CD4-positive, alpha-beta memory T cell (primary cell): ENCODE measurements around the gene CCDC157. TPM values are rescaled to one million over a fixed set of nuclear protein-coding genes. Genes with fewer than 3 reads are reported as not detected.

ENCODE experiments used
- CTCF ChIA-PET: fragments of 350-600 bp; sonication (Branson Sonifier 250); formaldehyde crosslinking; loops from one replicate; lab custom pipeline; 2021; ENCODE audit warnings: inconsistent platforms; ENCODE audit not compliant: partially characterized antibody; lab: Charles Lee
- POLR2A ChIA-PET: fragments of 350-600 bp; sonication (Branson Sonifier 250); formaldehyde crosslinking; loops from one replicate; lab custom pipeline; 2021; ENCODE audit not compliant: partially characterized antibody; lab: Charles Lee
- DNase-seq, 5 donors: peaks; one replicate each; pipeline versions ENCODE4 v3.0.0 to v3.0.0-alpha.2; 2020 to 2022; ENCODE audit warnings: mixed read lengths in 1 of 5
- H3K27ac ChIP-seq: one replicate; pipeline ENCODE4 v1.7.0; 2013; ENCODE audit warnings: low read depth, low read length
- H3K27me3 ChIP-seq: 2 replicates; pipeline ENCODE4 v1.7.0; 2013; ENCODE audit warnings: mild to moderate bottlenecking, low read length, moderate library complexity; ENCODE audit not compliant: insufficient read depth
- H3K36me3 ChIP-seq: 2 replicates; pipeline ENCODE4 v1.7.0; 2013; ENCODE audit warnings: mild to moderate bottlenecking, low read length, moderate library complexity; ENCODE audit not compliant: insufficient read depth
- H3K4me1 ChIP-seq: 2 replicates; pipeline ENCODE4 v1.7.0; 2013; ENCODE audit warnings: mild to moderate bottlenecking, low read length, moderate library complexity; ENCODE audit not compliant: insufficient read depth
- H3K4me3 ChIP-seq, 2 donors: one replicate each; pipeline ENCODE4 v1.7.0; 2013; ENCODE audit warnings: low read length in 2 of 2, mild to moderate bottlenecking in 1 of 2
- H3K9me3 ChIP-seq, 2 donors: one replicate each; pipeline ENCODE4 v1.7.0; 2013; ENCODE audit warnings: low read length in 2 of 2, control low read depth in 1 of 2; ENCODE audit not compliant: control insufficient read depth in 1 of 2
- H3K27ac Mint-ChIP-seq, 7 donors: one replicate each; pipeline ENCODE4 v1.8.0; 2020 to 2021; ENCODE audit warnings: mixed read lengths in 7 of 7, mild to moderate bottlenecking in 6 of 7, inconsistent platforms in 3 of 7, moderate library complexity in 3 of 7
- H3K27me3 Mint-ChIP-seq, 2 donors: one replicate each; pipeline ENCODE4 v1.8.0; 2020 to 2021; ENCODE audit warnings: mixed read lengths in 2 of 2
- H3K36me3 Mint-ChIP-seq, 2 donors: one replicate each; pipeline ENCODE4 v1.8.0; 2020 to 2021; ENCODE audit warnings: mixed read lengths in 2 of 2, inconsistent platforms in 1 of 2, mild to moderate bottlenecking in 1 of 2
- H3K4me1 Mint-ChIP-seq, 4 donors: one replicate each; pipeline ENCODE4 v1.8.0; 2020 to 2021; ENCODE audit warnings: mixed read lengths in 4 of 4, mild to moderate bottlenecking in 1 of 4
- H3K4me3 Mint-ChIP-seq, 8 donors: one replicate each; pipeline ENCODE4 v1.8.0; 2020 to 2021; ENCODE audit warnings: mixed read lengths in 8 of 8, mild to moderate bottlenecking in 7 of 8, moderate library complexity in 6 of 8, inconsistent platforms in 3 of 8
- H3K9me3 Mint-ChIP-seq, 8 donors: one replicate each; pipeline ENCODE4 v1.8.0; 2020 to 2021; ENCODE audit warnings: mixed read lengths in 8 of 8, mild to moderate bottlenecking in 5 of 8, inconsistent platforms in 3 of 8, moderate library complexity in 1 of 8
- intact Hi-C: fragments of 100-400 bp; cut with micrococcal nuclease; formaldehyde crosslinking; loops from one replicate; pipeline ENCODE4 v1.15.1; 2023
- polyA plus RNA-seq, 2 donors: library from polyadenylated mRNA; unstranded; fragments of 300-500 nt; fragmentation: Illumina TruSeq; gene quantifications; one replicate each; pipeline ENCODE4 v1.2.3, GENCODE V29; 2021
- total RNA-seq, 2 experiments: library from RNA; stranded (reverse); gene quantifications; one replicate each; pipeline ENCODE4 v1.2.3, GENCODE V29; 2021

Gene CCDC157
- total and polyA plus RNA-seq, 4 experiments from 2014 or later, result 0.38 to 3.9 (median 2.5) TPM

DNA sequence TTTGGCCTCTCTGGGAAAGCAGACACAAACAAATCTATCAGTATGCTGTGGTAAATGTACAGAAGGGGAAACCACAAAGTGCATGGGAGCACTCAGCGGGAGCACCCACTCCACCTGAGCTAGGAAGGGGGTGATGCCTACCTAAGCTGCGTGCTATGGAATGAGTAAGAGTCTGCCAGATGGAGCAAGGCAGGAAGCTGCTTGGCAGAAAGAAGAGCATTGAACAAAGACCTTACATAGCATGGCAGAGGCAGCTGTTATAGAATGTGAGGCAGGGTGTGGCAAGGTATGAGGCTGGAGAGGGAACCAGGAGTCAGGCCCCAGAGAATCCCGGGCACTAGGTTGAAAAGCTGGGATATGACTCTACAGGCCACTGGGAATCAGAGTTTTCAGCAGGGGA, 55.0 kb downstream of the CCDC157 start:
- Mint-ChIP-seq H3K4me1 (peaks cover 9 to 20% (median 14%) of the 10 kb centered on the region in 4 donors), H3K27ac (peak overlapping the region in 3 of 7 donors; percentile 64 to 77 (median 75)), H3K9me3 (no peaks in the 10 kb centered on the region), H3K27me3 (no peaks in the 10 kb centered on the region), H3K4me3 (peak overlapping the region in 1 of 8 donors; percentile 23), H3K36me3 (peaks cover 18 to 33% of the 10 kb centered on the region in 2 donors)
- intact Hi-C loops, result no loop called here
- Histone ChIP-seq H3K9me3 (no peaks in the 10 kb centered on the region), H3K4me3 (no peak overlapping the region), H3K27ac (no peak overlapping the region), H3K36me3 (peaks cover 16% of the 10 kb centered on the region), H3K27me3 (no peaks in the 10 kb centered on the region), H3K4me1 (peaks cover 7% of the 10 kb centered on the region)
- ChIA-PET POLR2A (interaction anchor here (1.8 to 6.1 kb wide), 2 partner anchors 11 to 14 kb away, joined by 15 to 55 read pairs; partner anchors contain the start of gene SEC14L2), CTCF (interaction anchor here (1.2 to 4.5 kb wide), 3 partner anchors 13 to 24 kb away, joined by 3 to 34 read pairs (median 5); partner anchors contain the start of genes MTFP1 and RNF215)
- DNase-seq, result no peak

DNA sequence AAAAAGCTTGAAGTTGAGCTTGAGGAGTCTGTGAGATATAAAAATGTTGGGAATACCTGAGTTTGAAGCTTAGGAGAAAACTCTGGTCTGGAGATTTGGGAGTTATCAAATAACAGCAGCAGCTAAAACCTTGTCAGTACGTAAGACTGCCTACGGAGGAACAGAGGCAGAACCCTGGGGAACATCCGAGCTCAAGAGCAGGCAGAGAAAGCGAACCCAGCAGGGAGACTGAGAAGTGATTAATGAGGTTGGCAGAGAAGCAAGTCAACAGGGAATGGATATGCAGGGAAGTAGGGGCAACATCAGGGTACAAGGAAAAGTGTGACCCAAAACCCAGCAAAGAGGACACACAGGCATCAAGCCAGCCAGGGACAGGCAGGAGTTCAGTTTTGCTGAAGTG, 56.2 kb downstream of the CCDC157 start:
- intact Hi-C loops, result no loop called here
- POLR2A ChIA-PET, result interaction anchor here (6.1 kb wide), 1 partner anchor 10 kb away, joined by 55 read pairs; no protein-coding TSS in a partner anchor
- Mint-ChIP-seq H3K4me1 (peaks cover 9 to 20% (median 14%) of the 10 kb centered on the region in 4 donors), H3K4me3 (peak overlapping the region in 2 of 8 donors; percentile 30 to 35), H3K36me3 (peaks cover 30 to 43% of the 10 kb centered on the region in 2 donors), H3K27ac (peak overlapping the region in 5 of 7 donors; percentile 38 to 94 (median 79)), H3K27me3 (no peaks in the 10 kb centered on the region), H3K9me3 (no peaks in the 10 kb centered on the region)
- H3K36me3 ChIP-seq, result peaks cover 12% of the 10 kb centered on the region
- H3K9me3 ChIP-seq, result no peaks in the 10 kb centered on the region
- no peaks in the 10 kb centered on the region for H3K27me3 ChIP-seq
- no peak overlapping the region for H3K4me3 ChIP-seq
- no peak overlapping the region for H3K27ac ChIP-seq
- DNase-seq, result no peak
- peaks cover 7% of the 10 kb centered on the region for H3K4me1 ChIP-seq
- CTCF ChIA-PET, result interaction anchor here (0.9 to 4.5 kb wide), 5 partner anchors 9 to 73 kb away, joined by 4 to 34 read pairs (median 5); partner anchors contain the start of gene MTFP1

DNA sequence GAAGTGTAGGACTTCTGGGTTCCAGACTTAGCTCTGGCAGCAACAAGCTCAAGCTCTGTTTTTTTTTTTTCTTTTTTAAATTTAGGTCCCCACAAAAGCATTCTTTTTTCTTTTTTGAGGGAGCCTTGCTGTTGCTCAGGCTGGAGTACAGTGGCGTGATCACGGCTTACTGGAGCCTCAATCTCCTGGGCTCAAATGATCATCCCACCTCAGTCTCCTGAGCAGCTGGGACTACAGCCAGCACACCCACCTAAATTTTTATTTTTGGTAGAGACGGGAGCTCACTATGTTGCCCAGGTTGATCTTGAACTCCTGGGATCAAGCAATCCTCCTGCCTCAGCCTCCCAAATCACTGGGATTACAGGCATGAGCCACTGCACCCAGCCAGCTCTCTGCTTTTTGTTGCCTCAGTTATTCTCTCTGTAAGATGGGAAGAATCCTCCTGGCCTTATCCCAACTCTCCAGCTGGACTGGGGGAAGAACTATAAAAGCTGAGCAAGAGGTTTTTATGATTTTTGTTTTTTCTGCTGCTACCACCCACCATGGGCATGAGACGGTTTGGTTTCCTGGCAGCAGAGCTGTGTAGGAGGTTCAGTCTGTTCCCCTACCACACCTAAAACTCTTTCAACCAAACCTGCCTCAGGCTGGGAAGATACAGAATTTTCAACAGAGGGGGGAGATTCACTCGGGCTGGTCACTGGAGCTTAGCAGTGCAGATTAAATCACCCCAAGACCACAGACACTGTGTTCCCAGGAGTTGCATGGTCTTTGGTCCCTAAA, 57.1 kb downstream of the CCDC157 start:
- no peak overlapping the region for H3K27ac ChIP-seq
- DNase-seq, result no peak
- intact Hi-C loops, result no loop called here
- no peaks in the 10 kb centered on the region for H3K27me3 Mint-ChIP-seq
- no peaks in the 10 kb centered on the region for H3K9me3 ChIP-seq
- H3K27ac Mint-ChIP-seq, result peak overlapping the region; percentile 44 to 94 (median 59)
- peak overlapping the region in 1 of 8 donors; percentile 55 for H3K4me3 Mint-ChIP-seq
- peaks cover 12% of the 10 kb centered on the region for H3K36me3 ChIP-seq
- H3K9me3 Mint-ChIP-seq, result no peaks in the 10 kb centered on the region
- CTCF ChIA-PET, result interaction anchor here (0.9 to 4.5 kb wide), 7 partner anchors 8 to 126 kb away, joined by 3 to 34 read pairs (median 5); partner anchors contain the start of gene MTFP1
- peaks cover 9 to 20% (median 14%) of the 10 kb centered on the region in 4 donors for H3K4me1 Mint-ChIP-seq
- no peaks in the 10 kb centered on the region for H3K27me3 ChIP-seq
- H3K4me3 ChIP-seq, result no peak overlapping the region
- H3K36me3 Mint-ChIP-seq, result peaks cover 34 to 49% of the 10 kb centered on the region in 2 donors
- POLR2A ChIA-PET, result interaction anchor here (1.0 to 6.1 kb wide), 6 partner anchors 9 to 22 kb away, joined by 3 to 55 read pairs (median 4); partner anchors contain the start of genes MTFP1 and SEC14L2
- peaks cover 7% of the 10 kb centered on the region for H3K4me1 ChIP-seq

GRCh38 chr22:30414525-30415047, 57.8 kb downstream of the CCDC157 start:
- CTCF ChIA-PET, result interaction anchor here (0.9 to 4.5 kb wide), 5 partner anchors 11 to 127 kb away, joined by 3 to 34 read pairs (median 7); partner anchors contain the start of gene MTFP1
- Histone ChIP-seq H3K4me3 (no peak overlapping the region), H3K27ac (no peak overlapping the region), H3K9me3 (no peaks in the 10 kb centered on the region), H3K4me1 (peaks cover 7% of the 10 kb centered on the region), H3K27me3 (no peaks in the 10 kb centered on the region), H3K36me3 (peaks cover 12% of the 10 kb centered on the region)
- H3K27me3 Mint-ChIP-seq, result no peaks in the 10 kb centered on the region
- H3K27ac Mint-ChIP-seq, result peak overlapping the region in 4 of 7 donors; percentile 44 to 72 (median 50)
- H3K4me1 Mint-ChIP-seq, result peaks cover 9 to 20% (median 14%) of the 10 kb centered on the region in 4 donors
- no peaks in the 10 kb centered on the region for H3K9me3 Mint-ChIP-seq
- DNase-seq, result no peak
- intact Hi-C loops, result no loop called here
- POLR2A ChIA-PET, result interaction anchor here (1.0 to 6.1 kb wide), 6 partner anchors 8 to 22 kb away, joined by 3 to 55 read pairs (median 4); partner anchors contain the start of genes MTFP1 and SEC14L2
- H3K4me3 Mint-ChIP-seq, result no peak overlapping the region
- peaks cover 38 to 49% of the 10 kb centered on the region in 2 donors for H3K36me3 Mint-ChIP-seq

GRCh38 chr22:30416403-30416802, 59.6 kb downstream of the CCDC157 start:
- intact Hi-C loops, result no loop called here
- no peaks in the 10 kb centered on the region for H3K27me3 Mint-ChIP-seq
- peaks cover 11 to 28% (median 17%) of the 10 kb centered on the region in 4 donors for H3K4me1 Mint-ChIP-seq
- ChIA-PET CTCF (no interaction called here), POLR2A (no interaction called here)
- H3K4me1 ChIP-seq, result peaks cover 7% of the 10 kb centered on the region
- H3K36me3 Mint-ChIP-seq, result peaks cover 46 to 53% of the 10 kb centered on the region in 2 donors
- no peak overlapping the region for H3K4me3 ChIP-seq
- no peak for DNase-seq
- peak overlapping the region in 1 of 7 donors; percentile 27 for H3K27ac Mint-ChIP-seq
- no peak overlapping the region for H3K4me3 Mint-ChIP-seq
- H3K27ac ChIP-seq, result no peak overlapping the region
- no peaks in the 10 kb centered on the region for H3K9me3 Mint-ChIP-seq
- no peaks in the 10 kb centered on the region for H3K9me3 ChIP-seq
- no peaks in the 10 kb centered on the region for H3K27me3 ChIP-seq
- peaks cover 12% of the 10 kb centered on the region for H3K36me3 ChIP-seq

GRCh38 chr22:30416837-30417236, 60.0 kb downstream of the CCDC157 start:
- H3K4me3 Mint-ChIP-seq, result no peak overlapping the region
- DNase-seq, result no peak
- peaks cover 13 to 32% (median 20%) of the 10 kb centered on the region in 4 donors for H3K4me1 Mint-ChIP-seq
- no peaks in the 10 kb centered on the region for H3K9me3 Mint-ChIP-seq
- peaks cover 12% of the 10 kb centered on the region for H3K36me3 ChIP-seq
- H3K4me3 ChIP-seq, result no peak overlapping the region
- peaks cover 43 to 51% of the 10 kb centered on the region in 2 donors for H3K36me3 Mint-ChIP-seq
- peak overlapping the region in 3 of 7 donors; percentile 26 to 70 (median 44) for H3K27ac Mint-ChIP-seq
- ChIA-PET POLR2A (no interaction called here), CTCF (interaction anchor here (2.1 kb wide), 1 partner anchor 10 kb away, joined by 6 read pairs; no protein-coding TSS in a partner anchor)
- H3K27me3 Mint-ChIP-seq, result no peaks in the 10 kb centered on the region
- no peak overlapping the region for H3K27ac ChIP-seq
- intact Hi-C loops, result no loop called here
- H3K27me3 ChIP-seq, result no peaks in the 10 kb centered on the region
- H3K4me1 ChIP-seq, result peaks cover 7% of the 10 kb centered on the region
- H3K9me3 ChIP-seq, result no peaks in the 10 kb centered on the region
